ENCODE results near the gene INSYN2A. TPM values are rescaled to one million over a fixed set of nuclear protein-coding genes. Genes with fewer than 3 reads are reported as not detected.

Gene INSYN2A
- total and polyA plus RNA-seq, 2 of the 13 experiments (the other 11 are each of a cell fraction or from before 2014, with no cell fraction given) = not detected

GRCh38 chr10:127193125-127193524, 3.3 kb downstream of the INSYN2A start:
- no peak overlapping the region for H3K9ac ChIP-seq (ENCODE audit: insufficient read depth, low read depth, low read length)
- no peak overlapping the region for H3K27ac ChIP-seq (ENCODE audit: extremely low read length, insufficient read depth, low read length)
- no peaks in the 10 kb centered on the region for H3K79me2 ChIP-seq (ENCODE audit: insufficient read depth, low read length)
- POLR2A ChIA-PET = no interaction called here
- WGBS (ENCODE audit: low lambda C conversion rate) = 78% methylated on average over 7 of the region's 7 CpGs
- ATAC-seq (no peak), DNase-seq (ENCODE audit: low spot score) (no peak), FAIRE-seq (no peak)
- no peaks in the 10 kb centered on the region for H3K9me3 ChIP-seq (ENCODE audit: low read length)
- no peaks in the 10 kb centered on the region; the same call in 1 of the 2 replicates for H4K20me1 ChIP-seq (ENCODE audit: insufficient read depth, low read length)
- intact Hi-C loops (cut with micrococcal nuclease; ENCODE audit: unreplicated experiment) = no loop called here
- H2AFZ ChIP-seq (ENCODE audit: low read length) = no peak overlapping the region
- H3K27me3 ChIP-seq (ENCODE audit: control insufficient read depth in 1 of 2, insufficient read depth in 2 of 2, low read length in 2 of 2) = no peaks in the 10 kb centered on the region
- peaks cover 6% of the 10 kb centered on the region; the same call in 1 of the 2 replicates for H3K4me1 ChIP-seq (ENCODE audit: insufficient read depth, low read length)
- TF ChIP-seq CREB1 (IDR thresholded peaks at IDR 0.05) (0 out of 2 replicates have a peak, but pooled peaks have one; percentile 9), CREB1 (CRISPR knock-in tag; IDR thresholded peaks at IDR 0.05) (no peak), ZNF121 (CRISPR knock-in tag; IDR thresholded peaks at IDR 0.05) (no peak)
- H3K4me2 ChIP-seq (ENCODE audit: low read depth, low read length) = no peak overlapping the region
- no peak overlapping the region for H3K4me3 ChIP-seq (replicated peaks in 1 of 3; ENCODE audit: insufficient read depth in 1 of 3, low read depth in 2 of 3, low read length in 3 of 3)
- no TSS peak for BruUV-seq (replicated peaks)
- H3K36me3 ChIP-seq (replicated peaks in 1 of 2; ENCODE audit: control insufficient read depth in 1 of 2, insufficient read depth in 2 of 2, low read length in 2 of 2) = no peaks in the 10 kb centered on the region
- CTCF ChIA-PET (ENCODE audit: low intra/inter-chr PET ratio, low total read pairs) = no interaction called here
- in situ Hi-C loops (cut with HindIII; ENCODE audit: extremely low pct_ligation_motif_present, low pct_unique_long_range_greater_than_20kb) = no loop called here

- intact Hi-C loops (cut with micrococcal nuclease; ENCODE audit: unreplicated experiment) (no loop called here), in situ Hi-C loops (cut with HindIII; ENCODE audit: extremely low pct_ligation_motif_present, low pct_unique_long_range_greater_than_20kb) (no loop called here)
- DNase-seq (ENCODE audit: low spot score) = no peak
- FAIRE-seq = no peak
- Histone ChIP-seq H3K36me3 (replicated peaks in 1 of 2; ENCODE audit: control insufficient read depth in 1 of 2, insufficient read depth in 2 of 2, low read length in 2 of 2) (no peaks in the 10 kb centered on the region), H3K79me2 (ENCODE audit: insufficient read depth, low read length) (no peaks in the 10 kb centered on the region), H3K4me1 (ENCODE audit: insufficient read depth, low read length) (peaks cover 6% of the 10 kb centered on the region; the same call in 1 of the 2 replicates), H3K9ac (ENCODE audit: insufficient read depth, low read depth, low read length) (no peak overlapping the region), H3K4me3 (replicated peaks in 1 of 3; ENCODE audit: insufficient read depth in 1 of 3, low read depth in 2 of 3, low read length in 3 of 3) (no peak overlapping the region), H2AFZ (ENCODE audit: low read length) (no peak overlapping the region), H4K20me1 (ENCODE audit: insufficient read depth, low read length) (no peaks in the 10 kb centered on the region; the same call in 1 of the 2 replicates), H3K27me3 (ENCODE audit: control insufficient read depth in 1 of 2, insufficient read depth in 2 of 2, low read length in 2 of 2) (no peaks in the 10 kb centered on the region), H3K27ac (ENCODE audit: extremely low read length, insufficient read depth, low read length) (no peak overlapping the region), H3K4me2 (ENCODE audit: low read depth, low read length) (no peak overlapping the region), H3K9me3 (ENCODE audit: low read length) (no peaks in the 10 kb centered on the region)
- BruUV-seq (replicated peaks) = no TSS peak
- TF ChIP-seq HNRNPK (IDR thresholded peaks at IDR 0.05; ENCODE audit: low read depth, low read length, poor library complexity, severe bottlenecking) (peak; percentile 94), ZBTB26 (CRISPR knock-in tag; IDR thresholded peaks at IDR 0.05; ENCODE audit: borderline replicate concordance) (no peak)
- no peak for ATAC-seq
- POLR2A ChIA-PET = no interaction called here
- CTCF ChIA-PET (ENCODE audit: low intra/inter-chr PET ratio, low total read pairs) = no interaction called here
- 74% methylated on average over 5 of the region's 5 CpGs for WGBS (ENCODE audit: low lambda C conversion rate)
These were observed 6.0 kb downstream of the INSYN2A start for GRCh38 chr10:127190427-127190826.

All from HepG2 (cell line).